Left hindlimb (tissue), 1 donor: ENCODE data around the gene ACTR1B.
"Not testable (repeated sequence)": the region's sequence is repeated elsewhere in the genome, so short reads cannot be mapped to it uniquely, and the experiment has no call there.

Experiments used
- DNase-seq: peaks from one replicate; pipeline ENCODE4 v3.0.0-alpha.2; 2018

The ACTR1B gene

GRCh38 chr2:97688062-97688827 lies 24.4 kb upstream of the ACTR1B start:
- DNase-seq, result no peak

- not testable (repeated sequence) for DNase-seq
Measured at GRCh38 chr2:97687235-97687634, 23.4 kb upstream of the ACTR1B start.

GRCh38 chr2:97678298-97678697 lies 14.5 kb upstream of the ACTR1B start:
- no peak for DNase-seq

DNA sequence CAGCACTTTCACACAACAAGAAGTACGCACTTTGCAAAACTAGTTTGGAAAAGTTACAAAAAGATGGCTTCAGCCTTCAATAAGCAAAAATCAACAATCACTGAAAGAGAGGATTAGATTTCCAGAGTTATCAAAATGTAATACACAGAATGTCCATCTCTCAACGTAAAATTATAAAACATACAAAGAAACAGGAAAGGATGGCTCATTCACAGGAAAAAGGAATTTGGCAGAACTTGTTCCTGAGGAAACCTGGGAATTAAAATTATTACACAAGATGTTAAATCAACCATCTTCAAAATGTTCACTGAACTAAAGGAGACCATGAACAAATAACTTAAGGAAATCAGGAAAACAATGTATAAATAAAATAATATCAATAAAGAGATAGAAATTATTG lies 13.6 kb upstream of the ACTR1B start:
- no peak for DNase-seq

GRCh38 chr2:97676620-97677019 lies 12.8 kb upstream of the ACTR1B start:
- no peak for DNase-seq

DNA sequence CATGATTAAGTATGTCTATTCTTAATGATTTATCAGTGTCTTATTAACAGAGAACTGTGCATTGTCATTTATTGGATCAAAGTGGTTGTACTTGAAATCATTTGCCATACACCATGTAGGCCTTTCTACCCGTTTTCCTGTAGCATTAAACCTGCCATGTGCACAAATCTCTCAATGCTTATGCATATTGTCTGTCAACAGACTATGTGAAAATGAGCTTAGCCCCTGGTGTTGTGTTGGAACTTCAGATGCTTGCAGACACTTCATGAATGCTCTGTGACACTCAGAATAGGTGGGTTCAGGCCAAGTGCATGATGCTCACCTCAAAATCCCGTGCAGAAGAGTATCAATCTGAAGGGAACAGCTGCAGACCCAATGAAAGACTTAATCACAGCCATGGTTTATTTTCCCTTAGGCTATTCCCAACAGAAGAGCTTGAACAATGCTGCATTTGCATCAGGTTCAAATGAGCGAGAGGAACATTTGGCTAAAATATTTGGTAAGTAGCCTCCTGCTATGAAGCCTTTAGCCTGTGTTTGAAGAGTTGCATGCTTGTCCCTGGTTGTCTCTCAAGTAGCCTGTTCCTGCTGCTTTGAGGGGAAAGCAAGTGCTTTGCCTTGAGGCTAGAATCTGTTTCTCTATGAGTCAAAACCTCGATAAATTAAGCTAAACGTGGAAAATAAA lies 11.7 kb upstream of the ACTR1B start:
- no peak for DNase-seq

DNA sequence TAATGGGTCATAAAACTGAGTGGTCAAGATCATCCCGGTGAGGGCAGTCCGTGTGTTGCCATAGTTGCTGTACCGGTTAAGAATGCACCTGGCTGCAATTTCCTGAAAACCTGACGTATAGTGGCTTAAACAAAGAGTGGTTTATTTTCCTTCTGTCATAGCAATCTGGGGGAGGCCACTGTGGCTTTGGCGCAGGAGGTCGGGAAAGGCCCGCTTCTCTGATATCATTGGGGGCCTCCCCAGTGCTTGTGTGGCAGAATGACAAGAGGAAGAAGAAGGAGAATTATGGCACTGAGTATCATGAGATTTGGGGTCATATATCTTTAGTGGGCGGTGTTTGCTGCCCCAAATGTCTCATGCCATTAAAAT lies 10.1 kb upstream of the ACTR1B start:
- no peak for DNase-seq

DNA sequence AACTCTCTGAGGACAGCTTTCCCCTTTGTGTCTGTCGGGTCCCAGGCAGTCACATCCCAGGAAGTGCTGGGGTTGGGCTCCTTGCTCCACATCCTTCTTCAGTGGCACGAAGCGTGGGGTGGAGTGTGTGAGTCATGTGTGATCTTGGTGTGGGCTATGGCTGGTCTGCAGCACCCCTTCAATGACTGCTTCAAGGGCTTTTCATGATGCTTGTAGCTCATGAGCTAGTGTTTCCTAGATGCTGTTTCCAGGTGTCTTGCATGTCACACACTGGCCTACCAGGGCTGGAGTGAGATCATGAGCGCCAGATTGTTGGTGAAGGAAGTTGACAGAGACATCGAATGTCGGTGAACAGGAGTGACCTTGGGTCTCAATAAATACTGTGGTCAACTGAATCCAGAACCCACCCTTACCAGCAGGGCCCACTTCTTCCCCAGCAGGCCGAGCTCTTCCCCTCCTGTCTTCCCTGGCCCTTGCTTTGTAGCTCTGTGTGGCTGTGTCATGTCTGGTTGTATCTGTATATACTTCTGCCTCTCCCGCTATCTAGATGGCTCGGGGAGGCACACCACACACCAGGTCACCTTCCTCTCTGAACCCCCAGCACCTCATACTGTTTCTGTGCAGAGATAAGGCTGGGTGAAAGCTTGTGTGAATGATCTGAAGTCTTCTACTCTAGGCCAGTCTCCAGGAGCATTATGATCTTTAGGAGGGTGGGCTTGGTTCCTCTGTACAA lies 9.5 kb upstream of the ACTR1B start:
- DNase-seq, result no peak

DNA sequence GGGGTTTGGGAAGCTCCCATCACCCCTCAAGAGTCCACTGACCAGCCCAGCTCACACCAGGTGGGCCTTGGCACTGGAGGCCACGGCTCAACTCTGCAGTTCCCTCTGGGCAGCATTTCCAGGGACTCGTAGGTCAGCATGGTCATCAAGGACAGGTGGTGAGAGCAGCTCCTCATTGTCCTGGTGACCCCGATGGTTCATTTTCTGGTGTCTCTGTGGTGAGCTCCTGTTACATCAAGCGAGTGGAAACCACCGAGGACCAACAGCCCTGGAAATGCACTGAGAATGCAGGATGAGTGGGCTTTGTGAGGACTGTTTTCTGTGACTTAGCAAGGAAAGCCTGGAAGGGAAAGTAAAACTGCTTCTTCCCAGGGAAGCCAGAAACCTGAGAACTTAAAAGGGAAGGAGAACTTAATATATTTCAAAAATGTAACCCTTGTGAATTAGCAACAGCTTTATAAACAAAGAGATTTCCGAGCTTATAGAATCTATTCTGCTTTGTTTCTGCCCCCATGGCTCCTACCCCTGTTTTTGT lies 8.8 kb upstream of the ACTR1B start:
- DNase-seq, result not testable (repeated sequence)

DNA sequence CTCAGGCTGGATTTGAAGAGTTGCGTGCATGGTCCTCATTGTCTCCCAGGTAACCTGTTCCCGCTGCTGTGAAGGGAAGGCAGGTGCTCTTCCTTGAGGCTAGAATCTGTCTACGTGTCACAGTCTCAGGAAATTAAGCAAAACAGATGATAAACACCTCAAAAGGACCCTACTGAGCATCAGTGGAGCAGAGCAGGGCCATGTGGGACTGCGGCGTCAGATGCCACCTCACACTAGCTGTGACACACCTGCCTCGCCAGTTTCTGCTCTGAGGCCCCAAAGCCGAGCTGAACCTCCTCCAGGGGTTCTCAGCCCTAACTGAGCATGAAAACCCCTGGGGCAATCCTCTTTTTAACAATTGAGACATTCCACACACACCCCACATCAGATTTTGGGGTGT lies 7.7 kb upstream of the ACTR1B start:
- DNase-seq, result no peak

DNA sequence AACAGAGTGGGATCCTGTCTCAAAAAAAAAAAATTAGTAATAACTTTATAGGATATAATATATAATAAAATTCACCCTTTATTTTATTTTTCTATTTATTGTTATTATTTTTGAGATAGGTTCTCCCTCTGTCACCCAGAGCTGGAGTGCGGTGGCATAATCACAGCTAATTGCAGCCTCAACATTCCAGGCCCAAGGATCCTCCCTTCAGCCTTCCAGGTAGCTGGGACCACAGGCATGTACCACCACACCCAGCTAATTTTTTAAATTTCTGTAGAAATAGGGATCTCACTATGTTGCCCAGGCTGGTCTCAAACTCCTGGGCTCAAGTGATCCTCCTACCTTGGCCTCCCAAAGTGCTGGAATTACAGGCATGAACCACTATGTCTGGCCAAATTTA lies 6.6 kb upstream of the ACTR1B start:
- DNase-seq, result no peak

- DNase-seq, result no peak
Measured at GRCh38 chr2:97669448-97669847, 5.6 kb upstream of the ACTR1B start, which contains the start of gene C2orf92. C2orf92 (plus strand) TSS chr2:97669713; CDS start chr2:97669789, 76 bp downstream.

DNA sequence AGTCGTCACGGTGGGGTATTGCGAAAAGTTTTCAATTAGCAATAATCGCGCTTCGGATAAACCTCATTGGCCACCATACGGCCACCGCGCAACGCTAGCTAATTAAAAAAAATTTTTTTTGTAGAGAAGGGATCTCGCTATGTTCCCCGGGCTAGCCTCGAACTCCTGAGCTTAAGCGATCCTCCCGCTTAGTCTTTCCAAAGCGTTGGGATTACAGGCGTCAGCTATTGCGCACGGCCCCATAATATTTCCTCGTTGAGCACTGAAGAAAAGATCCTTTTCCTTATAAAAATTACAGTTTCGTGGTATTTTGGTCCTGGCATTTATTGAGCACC lies 759 bp upstream of the ACTR1B start:
- DNase-seq, result no peak

GRCh38 chr2:97663626-97663961 lies 250 bp downstream of the ACTR1B start:
- no peak for DNase-seq

GRCh38 chr2:97662895-97663625 lies 784 bp downstream of the ACTR1B start:
- peak; percentile 82 for DNase-seq

DNA sequence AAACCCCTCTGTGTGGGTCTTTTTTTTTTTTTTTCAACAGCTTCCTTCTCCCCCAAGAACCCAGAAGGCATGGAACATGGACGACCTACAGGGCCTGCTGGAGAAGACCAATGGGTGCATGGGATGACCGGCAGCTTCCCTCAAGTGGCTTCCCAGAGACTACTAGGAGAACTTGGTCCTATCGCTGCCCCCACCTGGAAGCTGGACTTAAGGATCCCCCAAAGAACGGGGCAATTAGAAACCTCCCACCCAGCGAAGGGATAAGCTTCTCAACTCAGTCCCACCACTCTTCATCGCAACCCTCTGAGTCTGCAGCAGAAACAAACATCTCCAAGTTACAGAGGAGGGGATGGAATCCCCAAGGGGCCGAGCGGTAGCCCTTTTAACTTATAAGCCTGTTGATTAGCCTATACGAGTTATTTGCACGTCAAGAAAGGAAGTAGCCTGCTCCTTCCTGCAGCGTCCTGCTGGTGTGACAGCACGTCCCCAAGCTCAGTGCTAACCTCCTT lies 1.4 kb downstream of the ACTR1B start:
- no peak for DNase-seq

- no peak for DNase-seq
Measured at GRCh38 chr2:97661927-97662326, 1.9 kb downstream of the ACTR1B start.

GRCh38 chr2:97660775-97661389 lies 3.0 kb downstream of the ACTR1B start:
- no peak for DNase-seq

DNA sequence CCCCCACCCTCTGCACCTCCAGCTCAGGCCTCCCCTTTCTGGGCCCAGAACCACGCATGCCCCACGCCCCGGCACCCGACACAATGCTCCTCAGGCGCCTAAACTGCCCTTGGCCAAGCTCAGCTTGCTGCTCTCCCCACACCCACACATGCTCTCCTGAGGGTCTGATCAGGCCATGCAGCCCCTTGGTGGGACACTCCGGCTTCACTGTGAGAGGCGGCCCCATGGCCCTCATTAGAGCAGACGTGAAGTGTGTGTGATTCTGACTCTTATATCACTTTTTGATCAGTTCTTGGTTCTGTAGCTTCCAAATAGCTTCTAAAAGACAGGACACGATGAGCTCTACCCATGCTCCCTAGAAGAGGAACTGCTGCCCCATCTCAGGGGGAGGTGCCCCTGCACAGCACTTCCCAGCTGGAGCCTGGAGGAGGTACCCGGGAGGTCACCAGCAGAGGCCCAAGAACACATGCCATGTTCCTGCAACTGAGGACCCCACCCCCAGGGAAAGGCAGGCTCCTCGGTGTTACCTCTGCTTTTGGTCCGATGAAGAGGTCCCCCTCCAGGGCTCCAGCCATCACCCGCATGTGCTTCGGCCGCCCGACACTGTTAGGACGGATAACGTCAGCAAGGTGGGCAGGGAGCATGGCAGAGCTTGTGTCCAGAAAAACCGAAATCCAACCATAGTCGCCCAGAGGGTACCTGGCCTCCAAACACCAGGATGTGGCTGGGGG lies 3.6 kb downstream of the ACTR1B start:
- no peak for DNase-seq

GRCh38 chr2:97659256-97660043 lies 4.4 kb downstream of the ACTR1B start:
- no peak for DNase-seq

- DNase-seq, result no peak
Measured at GRCh38 chr2:97658691-97659157, 5.1 kb downstream of the ACTR1B start.
